ENCODE data around the gene TMEM267.
A peak's percentile ranks its signal among the peaks of the same experiment; 100 is the strongest.
"Not testable (repeated sequence)": the region's sequence is repeated elsewhere in the genome, so short reads cannot be mapped to it uniquely, and the experiment has no call there.

Gene TMEM267

GRCh38 chr5:43483298-43484105 is at the start of gene TMEM267:
Gene TMEM267, minus strand, starts transcription at chr5:43483865. Its CDS starts 29,896 bp downstream, at chr5:43453969.
- DNase-seq (ENCODE audit: low read depth in 1 of 2, low spot score in 1 of 2): peak; percentile 70 to 78

- no peak for DNase-seq (ENCODE audit: low read depth in 1 of 2, low spot score in 1 of 2)
These were observed 47.0 kb upstream of the TMEM267 start for GRCh38 chr5:43530648-43531047.

- no peak for DNase-seq (ENCODE audit: low read depth in 1 of 2, low spot score in 1 of 2)
These were observed 40.0 kb upstream of the TMEM267 start for GRCh38 chr5:43523662-43524072.

GRCh38 chr5:43520615-43521014 is 37.0 kb upstream of the TMEM267 start:
- no peak for DNase-seq (ENCODE audit: low read depth in 1 of 2, low spot score in 1 of 2)

- DNase-seq (ENCODE audit: low read depth in 1 of 2, low spot score in 1 of 2): no peak
These were observed 32.0 kb upstream of the TMEM267 start for GRCh38 chr5:43515678-43516048.

- peak; percentile 89 to 95 for DNase-seq (ENCODE audit: low read depth in 1 of 2, low spot score in 1 of 2)
These were observed 31.4 kb upstream of the TMEM267 start, which contains the start of gene C5orf34 for GRCh38 chr5:43514816-43515677. Gene C5orf34, minus strand, starts transcription at chr5:43515148. Its CDS starts 5,809 bp downstream, at chr5:43509339.

GRCh38 chr5:43514471-43514815 is 30.8 kb upstream of the TMEM267 start:
- peak; percentile 3 to 27 for DNase-seq (ENCODE audit: low read depth in 1 of 2, low spot score in 1 of 2)

- DNase-seq (ENCODE audit: low read depth in 1 of 2, low spot score in 1 of 2): no peak
These were observed 30.4 kb upstream of the TMEM267 start for GRCh38 chr5:43514025-43514424.

GRCh38 chr5:43511062-43511461 is 27.4 kb upstream of the TMEM267 start:
- not testable (repeated sequence) for DNase-seq (ENCODE audit: low read depth in 1 of 2, low spot score in 1 of 2)

- DNase-seq (ENCODE audit: low read depth in 1 of 2, low spot score in 1 of 2): no peak
These were observed 14.9 kb upstream of the TMEM267 start for GRCh38 chr5:43498581-43498980.

GRCh38 chr5:43497311-43498104 is 13.8 kb upstream of the TMEM267 start:
- DNase-seq (ENCODE audit: low read depth in 1 of 2, low spot score in 1 of 2): no peak

GRCh38 chr5:43491326-43491725 is 7.7 kb upstream of the TMEM267 start:
- DNase-seq (ENCODE audit: low read depth in 1 of 2, low spot score in 1 of 2): no peak

GRCh38 chr5:43486353-43486752 is 2.7 kb upstream of the TMEM267 start:
- no peak for DNase-seq (ENCODE audit: low read depth in 1 of 2, low spot score in 1 of 2)

- no peak for DNase-seq (ENCODE audit: low read depth in 1 of 2, low spot score in 1 of 2)
These were observed 1.7 kb upstream of the TMEM267 start for GRCh38 chr5:43485406-43485805.

GRCh38 chr5:43484106-43484849 is 613 bp upstream of the TMEM267 start:
- DNase-seq (ENCODE audit: low read depth in 1 of 2, low spot score in 1 of 2): peak; percentile 64 to 80

GRCh38 chr5:43482490-43483297 is 971 bp downstream of the TMEM267 start:
- DNase-seq (ENCODE audit: low read depth in 1 of 2, low spot score in 1 of 2): no peak

GRCh38 chr5:43469671-43470391 is 13.8 kb downstream of the TMEM267 start:
- no peak for DNase-seq (ENCODE audit: low read depth in 1 of 2, low spot score in 1 of 2)

- DNase-seq (ENCODE audit: low read depth in 1 of 2, low spot score in 1 of 2): no peak
These were observed 16.6 kb downstream of the TMEM267 start for GRCh38 chr5:43467100-43467499.

GRCh38 chr5:43465455-43465854 is 18.2 kb downstream of the TMEM267 start:
- not testable (repeated sequence) for DNase-seq (ENCODE audit: low read depth in 1 of 2, low spot score in 1 of 2)

All from activated CD4-positive, alpha-beta T cell treated with anti-CD3 and anti-CD28 coated beads, Interleukin-2, amount 50 U/mL, for 24 hours (primary cell).